ENCODE data around the gene ZNF738. TPM values are rescaled to one million over a fixed set of nuclear protein-coding genes. Genes with fewer than 3 reads are reported as not detected.

Gene ZNF738
- total and polyA plus RNA-seq, 2 donors (not counting 1 experiment from before 2014, with no cell fraction given): 7.0 to 27.1 TPM

- intact Hi-C loops (cut with micrococcal nuclease): loop anchor here (1.0 to 10.0 kb wide), 5 partner anchors 67 to 439 kb away; partner anchors contain the start of genes ZNF100, ZNF43, ZNF431 and ZNF708
- ChIA-PET CTCF (interaction anchor here (1.5 kb wide), 1 partner anchor 12 kb away, joined by 4 read pairs; no protein-coding TSS in a partner anchor), POLR2A (interaction anchor here (0.8 to 1.3 kb wide), 3 partner anchors 67 to 831 kb away, joined by 4 to 15 read pairs (median 4); partner anchors contain the start of genes ZNF429, ZNF708 and ZNF737)
- H3K9me3 ChIP-seq (ENCODE audit: control extremely low read depth in 1 of 3, control insufficient read depth in 2 of 3, insufficient read depth in 1 of 3, low read length in 2 of 3): peaks cover 4 to 33% (median 4%) of the 10 kb centered on the region in 3 donors
- peaks cover 12 to 15% of the 10 kb centered on the region in 2 donors for H3K4me1 ChIP-seq (ENCODE audit: control insufficient read depth in 2 of 2, insufficient read depth in 2 of 2, low read length in 2 of 2)
- H4K20me1 ChIP-seq (ENCODE audit: control insufficient read depth, insufficient read depth, low read length, poor library complexity, severe bottlenecking): no peaks in the 10 kb centered on the region
- no peak for TF ChIP-seq CTCF (IDR thresholded peaks at IDR 0.05)
- no peak for TF ChIP-seq EZH2 (IDR thresholded peaks at IDR 0.05; ENCODE audit: borderline replicate concordance, insufficient read depth, low read depth, low read length, poor library complexity, severe bottlenecking)
- Mint-ChIP-seq H3K4me3 (no peak overlapping the region), H3K4me1 (peaks cover 22% of the 10 kb centered on the region), H3K27ac (no peak overlapping the region), H3K27me3 (no peaks in the 10 kb centered on the region), H3K9me3 (ENCODE audit: insufficient read depth) (peaks cover 7% of the 10 kb centered on the region)
- WGBS (ENCODE audit: insufficient coverage): 97% methylated on average over 5 of the region's 10 CpGs
- H3K4me3 ChIP-seq (ENCODE audit: control extremely low read depth in 1 of 5, extremely low read depth in 1 of 5, insufficient read depth in 1 of 5, low read depth in 2 of 5, low read length in 4 of 5): no peak overlapping the region
- H3K36me3 ChIP-seq (replicated peaks in 1 of 2; ENCODE audit: control extremely low read depth in 1 of 2, control insufficient read depth in 1 of 2, extremely low read depth in 1 of 2, insufficient read depth in 2 of 2, low read length in 1 of 2): peaks cover 7 to 12% of the 10 kb centered on the region in 2 experiments
- H2AFZ ChIP-seq (ENCODE audit: insufficient read depth, low read depth, low read length, poor library complexity, severe bottlenecking): peak overlapping the region; percentile 70
- H3K9ac ChIP-seq (ENCODE audit: low read length): no peak overlapping the region
- peak overlapping the region; percentile 71 for H3K4me2 ChIP-seq (replicated peaks; ENCODE audit: low read depth, low read length, poor library complexity, severe bottlenecking)
- H3K79me2 ChIP-seq (ENCODE audit: control insufficient read depth, insufficient read depth, low read length): peaks cover 44% of the 10 kb centered on the region
- DNase-seq: no peak
- no peak overlapping the region for H3K27ac ChIP-seq (ENCODE audit: low read length in 2 of 2)
- ATAC-seq (ENCODE audit: low read depth): no peak
- no peaks in the 10 kb centered on the region for H3K27me3 ChIP-seq (replicated peaks in 1 of 4; ENCODE audit: control extremely low read depth in 1 of 4, control insufficient read depth in 3 of 4, insufficient read depth in 4 of 4, low read length in 3 of 4)
Measured at GRCh38 chr19:21396121-21396520, 37.3 kb downstream of the ZNF738 start.

All from B cell (primary cell).